ENCODE data around the gene VPS11.
"Not testable (repeated sequence)": the region's sequence is repeated elsewhere in the genome, so short reads cannot be mapped to it uniquely, and the experiment has no call there.

The VPS11 gene

GRCh38 chr11:119034813-119035212 is 32.8 kb upstream of the VPS11 start:
- no peak for DNase-seq (ENCODE audit: low read depth in 1 of 2, low spot score in 1 of 2)

GRCh38 chr11:119038884-119039283 is 28.7 kb upstream of the VPS11 start:
- no peak for DNase-seq (ENCODE audit: low read depth in 1 of 2, low spot score in 1 of 2)

- not testable (repeated sequence) for DNase-seq (ENCODE audit: low read depth in 1 of 2, low spot score in 1 of 2)
Measured at GRCh38 chr11:119039471-119039870, 28.1 kb upstream of the VPS11 start.

GRCh38 chr11:119041821-119042514 is 25.6 kb upstream of the VPS11 start:
- DNase-seq (ENCODE audit: low read depth in 1 of 2, low spot score in 1 of 2) = no peak

- no peak for DNase-seq (ENCODE audit: low read depth in 1 of 2, low spot score in 1 of 2)
Measured at GRCh38 chr11:119042927-119043326, 24.7 kb upstream of the VPS11 start.

GRCh38 chr11:119044708-119045107 is 22.9 kb upstream of the VPS11 start:
- DNase-seq (ENCODE audit: low read depth in 1 of 2, low spot score in 1 of 2) = no peak

GRCh38 chr11:119046489-119046888 is 21.1 kb upstream of the VPS11 start:
- DNase-seq (ENCODE audit: low read depth in 1 of 2, low spot score in 1 of 2) = no peak

- no peak for DNase-seq (ENCODE audit: low read depth in 1 of 2, low spot score in 1 of 2)
Measured at GRCh38 chr11:119047205-119047604, 20.4 kb upstream of the VPS11 start.

- no peak for DNase-seq (ENCODE audit: low read depth in 1 of 2, low spot score in 1 of 2)
Measured at GRCh38 chr11:119048644-119049043, 19.0 kb upstream of the VPS11 start.

GRCh38 chr11:119049081-119049480 is 18.5 kb upstream of the VPS11 start:
- no peak for DNase-seq (ENCODE audit: low read depth in 1 of 2, low spot score in 1 of 2)

GRCh38 chr11:119051440-119052162 is 16.0 kb upstream of the VPS11 start:
- DNase-seq (ENCODE audit: low read depth in 1 of 2, low spot score in 1 of 2) = no peak

GRCh38 chr11:119052163-119052814 is 15.3 kb upstream of the VPS11 start:
- DNase-seq (ENCODE audit: low read depth in 1 of 2, low spot score in 1 of 2) = no peak

- no peak for DNase-seq (ENCODE audit: low read depth in 1 of 2, low spot score in 1 of 2)
Measured at GRCh38 chr11:119054418-119054817, 13.2 kb upstream of the VPS11 start.

- DNase-seq (ENCODE audit: low read depth in 1 of 2, low spot score in 1 of 2) = no peak
Measured at GRCh38 chr11:119055901-119056300, 11.7 kb upstream of the VPS11 start.

GRCh38 chr11:119056421-119056999 is 11.1 kb upstream of the VPS11 start:
- peak in 1 of 2 donors; percentile 25 for DNase-seq (ENCODE audit: low read depth in 1 of 2, low spot score in 1 of 2)

- DNase-seq (ENCODE audit: low read depth in 1 of 2, low spot score in 1 of 2) = peak; percentile 98 to 99
Measured at GRCh38 chr11:119057000-119057769, 10.4 kb upstream of the VPS11 start, which contains the start of gene HYOU1. Gene HYOU1, minus strand, starts transcription at chr11:119057205. Its CDS starts 1,045 bp downstream, at chr11:119056160.

- not testable (repeated sequence) for DNase-seq (ENCODE audit: low read depth in 1 of 2, low spot score in 1 of 2)
Measured at GRCh38 chr11:119059128-119059527, 8.5 kb upstream of the VPS11 start.

GRCh38 chr11:119061256-119061655 is 6.4 kb upstream of the VPS11 start:
- no peak for DNase-seq (ENCODE audit: low read depth in 1 of 2, low spot score in 1 of 2)

GRCh38 chr11:119062779-119063178 is 4.8 kb upstream of the VPS11 start:
- no peak for DNase-seq (ENCODE audit: low read depth in 1 of 2, low spot score in 1 of 2)

- no peak for DNase-seq (ENCODE audit: low read depth in 1 of 2, low spot score in 1 of 2)
Measured at GRCh38 chr11:119065369-119065768, 2.2 kb upstream of the VPS11 start.

GRCh38 chr11:119077839-119078238 is 10.2 kb downstream of the VPS11 start:
- DNase-seq (ENCODE audit: low read depth in 1 of 2, low spot score in 1 of 2) = no peak

Data from stimulated activated CD4-positive, alpha-beta T cell treated with anti-CD3 and anti-CD28 coated beads, Interleukin-15, amount 100 ng/mL, for 1 hour (primary cell).